Activated CD8-positive, alpha-beta memory T cell treated with anti-CD3 and anti-CD28 coated beads for 4 hours (primary cell): ENCODE results near the gene MLPH.

Experiments
- DNase-seq, 2 donors: peaks; one replicate each; pipeline ENCODE4 v3.0.0-alpha.2; 2020; ENCODE audit warnings: low read depth in 2 of 2

The MLPH gene

GRCh38 chr2:237497838-237498186 is 10.8 kb downstream of the MLPH start:
- no peak for DNase-seq

- DNase-seq: no peak
Observed at GRCh38 chr2:237498341-237498740, 11.3 kb downstream of the MLPH start.

GRCh38 chr2:237500681-237501424 is 13.8 kb downstream of the MLPH start:
- DNase-seq: no peak

- no peak for DNase-seq
Observed at GRCh38 chr2:237501892-237502513, 15.0 kb downstream of the MLPH start.

- no peak for DNase-seq
Observed at GRCh38 chr2:237503201-237503600, 16.1 kb downstream of the MLPH start.

- DNase-seq: no peak
Observed at GRCh38 chr2:237505188-237505939, 18.3 kb downstream of the MLPH start.

- DNase-seq: no peak
Observed at GRCh38 chr2:237507512-237507911, 20.5 kb downstream of the MLPH start.

GRCh38 chr2:237508361-237508760 is 21.3 kb downstream of the MLPH start:
- DNase-seq: no peak

- DNase-seq: no peak
Observed at GRCh38 chr2:237509151-237509550, 22.1 kb downstream of the MLPH start.

GRCh38 chr2:237509905-237510304 is 22.9 kb downstream of the MLPH start:
- DNase-seq: no peak

GRCh38 chr2:237510502-237511217 is 23.6 kb downstream of the MLPH start:
- no peak for DNase-seq

GRCh38 chr2:237511433-237511832 is 24.4 kb downstream of the MLPH start:
- DNase-seq: no peak

GRCh38 chr2:237511885-237512405 is 24.9 kb downstream of the MLPH start:
- DNase-seq: no peak

GRCh38 chr2:237512774-237513466 is 25.9 kb downstream of the MLPH start:
- peak; percentile 38 to 45 for DNase-seq

GRCh38 chr2:237513693-237514092 is 26.6 kb downstream of the MLPH start:
- DNase-seq: no peak

- no peak for DNase-seq
Observed at GRCh38 chr2:237514474-237515130, 27.6 kb downstream of the MLPH start.

GRCh38 chr2:237515166-237515565 is 28.1 kb downstream of the MLPH start:
- no peak for DNase-seq

GRCh38 chr2:237515621-237516275 is 28.7 kb downstream of the MLPH start:
- no peak for DNase-seq

- no peak for DNase-seq
Observed at GRCh38 chr2:237517163-237517562, 30.1 kb downstream of the MLPH start.

GRCh38 chr2:237517990-237518389 is 30.9 kb downstream of the MLPH start:
- no peak for DNase-seq
